Activated T-helper 9 cell treated with anti-CD3 and anti-CD28 coated beads, Interleukin-2, amount 50 U/mL, for 16 hours (primary cell): Measurements from ENCODE around the gene COA1.
"Not testable (repeated sequence)": the region's sequence is repeated elsewhere in the genome, so short reads cannot be mapped to it uniquely, and the experiment has no call there.

Source experiments
- DNase-seq: peaks from one replicate; pipeline ENCODE4 v3.0.0-alpha.2; 2020; ENCODE audit warnings: low read depth

Gene COA1

GRCh38 chr7:43687866-43688265 lies 41.5 kb downstream of the COA1 start:
- not testable (repeated sequence) for DNase-seq

GRCh38 chr7:43686991-43687390 lies 42.3 kb downstream of the COA1 start:
- no peak for DNase-seq

DNA sequence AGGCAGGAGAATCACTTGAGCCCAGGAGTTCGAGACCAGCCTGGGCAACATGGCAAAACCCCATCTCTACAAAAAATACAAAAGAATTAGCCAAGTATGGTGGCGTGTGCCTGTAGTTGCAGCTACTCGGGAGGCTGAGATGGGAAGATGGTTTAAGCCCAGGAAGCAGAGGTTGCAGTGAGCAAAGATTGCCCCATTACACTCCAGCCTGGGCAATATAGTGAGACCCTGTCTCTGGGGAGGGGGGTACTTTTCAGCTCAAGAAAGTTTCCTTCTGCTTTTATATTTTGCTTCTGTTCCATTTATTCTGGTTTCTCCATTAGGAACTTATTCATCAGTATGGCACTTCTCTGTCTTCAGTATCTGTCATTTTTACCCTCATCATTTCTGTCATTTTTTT lies 48.6 kb downstream of the COA1 start:
- no peak for DNase-seq

GRCh38 chr7:43679210-43680068 lies 49.9 kb downstream of the COA1 start:
- DNase-seq: no peak

GRCh38 chr7:43678315-43678714 lies 51.0 kb downstream of the COA1 start:
- no peak for DNase-seq

GRCh38 chr7:43677864-43678263 lies 51.5 kb downstream of the COA1 start:
- DNase-seq: no peak

DNA sequence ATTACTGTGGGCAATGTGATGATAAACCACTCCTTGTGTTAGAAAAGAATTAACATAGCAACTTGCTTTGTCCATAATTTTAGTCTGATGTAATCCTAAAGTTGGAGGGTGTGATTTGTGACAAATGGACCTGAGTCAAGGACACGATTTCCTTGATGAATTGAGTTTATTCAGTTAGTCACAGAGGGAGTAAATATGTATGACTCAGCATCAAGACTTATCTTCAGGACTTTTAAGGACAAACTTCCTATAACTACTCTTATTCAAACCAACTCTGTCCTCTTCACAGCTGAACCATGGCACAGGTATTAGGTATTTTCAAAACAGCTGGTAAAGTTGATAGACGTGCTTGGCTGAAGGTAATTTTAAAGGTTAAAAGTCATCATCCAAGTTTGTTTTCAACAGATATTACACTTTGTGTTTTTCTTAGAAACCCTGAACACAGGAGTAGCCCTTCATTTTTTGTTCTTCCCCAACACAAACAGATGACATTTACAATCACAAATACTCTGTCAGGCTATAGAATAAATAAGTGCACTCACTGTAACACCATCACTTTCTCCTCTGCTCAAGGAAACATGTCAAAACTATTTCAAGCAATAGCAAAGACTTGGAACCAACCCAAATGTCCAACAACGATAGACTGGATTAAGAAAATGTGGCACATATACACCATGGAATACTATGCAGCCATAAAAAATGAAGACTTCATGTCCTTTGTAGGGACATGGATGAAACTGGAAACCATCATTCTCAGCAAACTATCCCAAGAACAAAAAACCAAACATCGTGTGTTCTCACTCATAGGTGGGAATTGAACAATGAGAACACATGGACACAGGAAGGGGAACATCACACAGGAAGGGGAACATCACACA lies 54.5 kb downstream of the COA1 start:
- DNase-seq: no peak

DNA sequence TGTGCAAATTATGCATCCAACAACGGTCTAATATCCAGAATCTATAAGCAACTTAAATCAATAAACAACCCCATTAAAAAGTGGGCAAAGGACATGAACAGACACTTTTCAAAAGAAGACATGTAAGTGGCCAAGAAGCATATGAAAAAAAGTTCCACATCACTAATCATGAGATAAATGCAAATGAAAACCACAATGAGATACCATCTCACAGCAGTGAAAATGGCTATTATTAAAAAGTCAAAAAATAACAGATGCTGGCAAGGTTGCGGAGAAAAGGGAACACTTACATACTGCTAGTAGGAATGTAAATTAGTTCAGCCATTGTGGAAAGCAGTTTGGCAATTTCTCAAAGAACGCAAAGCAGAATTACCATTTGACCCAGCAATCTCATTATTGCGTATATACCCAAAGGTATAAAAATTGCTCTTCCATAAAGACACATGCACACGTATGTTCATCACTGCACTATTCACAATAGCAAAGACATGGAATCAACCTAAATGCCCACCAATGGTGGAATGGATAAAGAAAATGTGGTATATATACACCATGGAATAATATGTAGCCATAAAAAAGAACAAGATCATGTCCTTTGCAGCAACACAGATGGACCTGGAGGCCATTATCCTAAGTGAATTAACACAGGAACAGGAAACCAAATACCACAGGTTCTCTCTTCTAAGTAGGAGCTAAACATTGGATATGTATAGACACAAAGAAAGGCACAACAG lies 55.9 kb downstream of the COA1 start:
- DNase-seq: not testable (repeated sequence)

DNA sequence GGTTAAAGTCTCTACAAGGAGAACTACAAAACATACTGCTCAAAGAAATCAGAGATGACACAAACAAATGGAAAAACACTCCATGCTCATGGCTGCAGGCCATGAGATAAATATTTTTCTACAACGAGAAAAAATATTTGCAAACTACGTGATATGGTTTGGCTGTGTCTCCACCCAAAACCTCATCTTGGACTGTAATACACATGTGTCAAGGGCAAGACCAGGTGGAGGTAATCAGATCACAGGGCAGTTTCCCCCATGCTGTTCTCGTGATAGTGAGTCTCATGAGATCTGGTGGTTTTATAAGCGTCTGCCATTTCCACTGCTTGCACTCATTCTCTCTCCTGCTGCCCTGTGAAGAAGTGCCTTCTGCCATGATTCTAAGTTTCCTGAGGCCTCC lies 57.8 kb downstream of the COA1 start:
- no peak for DNase-seq

- DNase-seq: peak; percentile 76
Measured at GRCh38 chr7:43669286-43670081, 59.8 kb downstream of the COA1 start.

DNA sequence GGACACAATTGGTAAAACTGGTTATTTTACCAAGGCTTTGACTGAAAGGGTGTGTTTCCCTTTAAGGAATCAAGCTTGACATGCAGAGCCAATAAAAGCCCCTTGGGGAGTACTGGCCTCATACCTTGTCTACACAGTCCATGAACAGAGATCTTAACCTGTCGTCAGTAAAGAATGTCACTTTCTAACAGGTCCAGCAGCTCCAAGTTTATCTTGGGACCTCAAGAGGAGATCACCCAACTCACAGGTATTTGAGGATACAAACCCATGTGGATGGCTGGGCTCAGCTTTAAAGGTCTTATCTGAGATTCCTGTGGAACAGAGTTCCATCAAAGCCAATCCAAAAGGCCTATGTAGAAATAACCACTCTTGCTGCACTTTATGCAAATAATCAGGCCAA lies 61.3 kb downstream of the COA1 start:
- no peak for DNase-seq

- no peak for DNase-seq
Measured at GRCh38 chr7:43666938-43667337, 62.4 kb downstream of the COA1 start.

GRCh38 chr7:43664681-43665080 lies 64.6 kb downstream of the COA1 start:
- DNase-seq: no peak

GRCh38 chr7:43660141-43660540 lies 69.2 kb downstream of the COA1 start:
- DNase-seq: no peak

GRCh38 chr7:43659549-43659896 lies 69.8 kb downstream of the COA1 start:
- no peak for DNase-seq

GRCh38 chr7:43658718-43659548 lies 70.4 kb downstream of the COA1 start:
- no peak for DNase-seq

- no peak for DNase-seq
Measured at GRCh38 chr7:43656997-43657396, 72.3 kb downstream of the COA1 start.

GRCh38 chr7:43655584-43655983 lies 73.7 kb downstream of the COA1 start:
- no peak for DNase-seq

- DNase-seq: no peak
Measured at GRCh38 chr7:43653891-43654504, 75.3 kb downstream of the COA1 start.

DNA sequence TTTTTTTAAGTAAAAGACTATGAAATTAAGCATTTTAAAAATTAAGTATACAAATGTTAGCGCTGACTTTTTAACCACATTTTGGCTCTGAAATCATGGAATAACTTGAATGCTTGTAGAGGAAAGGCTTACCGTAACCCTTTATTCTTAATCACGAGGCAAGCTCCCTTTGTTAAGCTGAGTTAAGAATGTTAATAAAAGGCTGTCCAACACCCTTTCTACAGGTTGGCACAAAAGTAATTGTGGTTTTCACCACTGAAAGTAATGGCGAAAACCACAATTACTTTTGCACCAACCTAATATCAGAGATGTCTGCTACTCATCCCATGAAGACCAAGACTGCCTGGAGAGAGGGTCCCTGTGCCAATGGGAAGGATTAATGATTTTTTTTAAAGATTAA lies 75.9 kb downstream of the COA1 start:
- no peak for DNase-seq
